Stimulated activated CD8-positive, alpha-beta memory T cell treated with anti-CD3 and anti-CD28 coated beads, Interleukin-4, amount 100 ng/mL, for 4 hours (primary cell): ENCODE measurements around the gene GPC6.

Experiments
- DNase-seq, 2 donors: peaks; one replicate each; pipeline ENCODE4 v3.0.0-alpha.2; 2020; ENCODE audit warnings: low read depth in 2 of 2, low spot score in 1 of 2

GPC6 gene

GRCh38 chr13:93811738-93812112, 585.1 kb downstream of the GPC6 start:
- no peak for DNase-seq

GRCh38 chr13:93814658-93815057, 588.1 kb downstream of the GPC6 start:
- DNase-seq, result no peak

GRCh38 chr13:93818345-93818744, 591.7 kb downstream of the GPC6 start:
- DNase-seq, result no peak

- no peak for DNase-seq
Measured at GRCh38 chr13:93819331-93819890, 592.8 kb downstream of the GPC6 start.

GRCh38 chr13:93824286-93824685, 597.7 kb downstream of the GPC6 start:
- no peak for DNase-seq

GRCh38 chr13:93834051-93834450, 607.4 kb downstream of the GPC6 start:
- DNase-seq, result no peak

GRCh38 chr13:93843082-93843481, 616.5 kb downstream of the GPC6 start:
- no peak for DNase-seq

- DNase-seq, result no peak
Measured at GRCh38 chr13:93847162-93847561, 620.6 kb downstream of the GPC6 start.

GRCh38 chr13:93848247-93848646, 621.6 kb downstream of the GPC6 start:
- no peak for DNase-seq

GRCh38 chr13:93851236-93851635, 624.6 kb downstream of the GPC6 start:
- DNase-seq, result no peak

- no peak for DNase-seq
Measured at GRCh38 chr13:93853912-93854311, 627.3 kb downstream of the GPC6 start.

GRCh38 chr13:93857126-93857525, 630.5 kb downstream of the GPC6 start:
- DNase-seq, result no peak

- DNase-seq, result no peak
Measured at GRCh38 chr13:93859716-93860115, 633.1 kb downstream of the GPC6 start.

GRCh38 chr13:93861818-93862217, 635.2 kb downstream of the GPC6 start:
- no peak for DNase-seq

- no peak for DNase-seq
Measured at GRCh38 chr13:93862259-93862658, 635.7 kb downstream of the GPC6 start.

GRCh38 chr13:93865235-93865634, 638.6 kb downstream of the GPC6 start:
- no peak for DNase-seq

GRCh38 chr13:93867481-93867880, 640.9 kb downstream of the GPC6 start:
- DNase-seq, result no peak

- no peak for DNase-seq
Measured at GRCh38 chr13:93872376-93872775, 645.8 kb downstream of the GPC6 start.

GRCh38 chr13:93872786-93873347, 646.3 kb downstream of the GPC6 start:
- no peak for DNase-seq

- DNase-seq, result no peak
Measured at GRCh38 chr13:93875547-93875946, 648.9 kb downstream of the GPC6 start.

- no peak for DNase-seq
Measured at GRCh38 chr13:93876236-93876635, 649.6 kb downstream of the GPC6 start.

- no peak for DNase-seq
Measured at GRCh38 chr13:93878675-93879074, 652.1 kb downstream of the GPC6 start.

GRCh38 chr13:93881411-93881810, 654.8 kb downstream of the GPC6 start:
- DNase-seq, result no peak
